ENCODE measurements around the gene PRKCZ.
"Not testable (repeated sequence)": the region's sequence is repeated elsewhere in the genome, so short reads cannot be mapped to it uniquely, and the experiment has no call there.

Gene PRKCZ

DNA sequence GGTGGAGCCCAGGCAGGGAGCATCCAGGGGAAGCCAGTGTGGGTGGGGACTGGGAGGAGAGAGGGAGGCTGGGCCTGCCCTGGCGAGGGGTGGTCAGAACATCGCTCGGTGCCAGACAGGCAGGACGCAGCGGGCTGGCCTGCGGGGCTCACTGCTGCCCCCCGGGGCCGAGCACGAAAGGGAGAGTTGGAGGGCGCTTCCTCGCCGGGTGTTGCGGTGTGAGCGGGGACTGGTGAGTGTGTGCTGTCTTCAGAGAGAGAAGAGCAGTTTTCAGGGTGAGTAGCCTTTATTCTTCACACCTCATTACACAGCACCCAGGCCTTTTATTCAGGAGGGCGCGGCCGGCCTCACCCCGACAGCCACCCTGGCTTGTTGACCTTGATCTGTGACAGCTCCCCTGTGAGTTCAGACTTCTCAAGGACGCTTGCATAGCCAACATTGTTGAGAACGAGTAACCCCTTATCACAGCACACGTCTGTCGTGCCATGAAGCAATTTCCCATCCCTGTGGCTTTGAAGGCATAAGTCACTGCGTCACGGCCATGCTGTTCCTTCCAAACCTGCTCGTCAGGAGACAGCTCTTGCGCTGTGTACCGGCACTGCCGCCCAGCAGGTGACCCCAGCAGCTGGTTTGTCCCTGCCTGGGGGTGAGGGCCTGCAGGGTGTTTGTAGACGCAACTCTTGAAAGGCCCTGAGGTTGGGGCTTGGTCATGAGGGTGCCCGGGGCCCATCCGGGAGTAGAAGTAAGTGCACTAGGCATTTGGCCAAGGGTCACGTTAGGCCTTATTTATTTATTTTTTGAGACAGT lies 54.6 kb downstream of the PRKCZ start:
- peak; percentile 60 for DNase-seq

DNA sequence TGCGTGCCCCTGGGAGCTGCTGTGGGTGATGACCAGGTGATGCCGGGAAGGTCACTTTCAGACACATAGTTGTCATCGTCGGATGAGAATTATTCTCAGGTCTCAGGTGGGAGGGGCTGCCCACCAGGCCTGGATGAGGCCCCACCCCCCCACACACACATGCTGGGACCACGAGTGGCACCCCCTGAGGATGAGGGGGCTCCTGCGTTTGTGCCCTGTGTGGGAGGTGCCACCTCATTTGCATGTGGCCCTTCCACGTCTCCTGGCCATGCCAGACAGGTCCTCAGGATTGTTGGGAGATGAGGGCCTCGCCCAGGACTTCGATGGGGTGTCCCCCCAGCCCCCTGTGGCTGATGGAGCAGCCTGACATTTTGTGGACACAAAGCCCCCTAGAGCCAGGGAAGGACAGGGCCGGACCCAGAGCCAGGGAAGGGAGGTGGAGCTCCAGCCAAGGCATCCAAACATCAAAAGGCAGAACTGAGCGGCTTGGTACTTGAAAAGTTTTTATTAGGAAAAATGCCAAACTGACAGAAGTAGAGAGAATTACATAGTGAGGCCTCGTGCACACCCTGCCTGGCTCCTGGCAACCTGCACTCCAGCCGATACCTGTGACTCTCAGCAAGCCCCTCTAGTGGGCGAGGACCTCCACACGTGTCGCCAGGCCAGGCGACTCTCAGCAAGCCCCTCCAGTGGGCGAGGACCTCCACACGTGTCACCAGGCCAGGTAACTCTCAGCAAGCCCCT lies 55.7 kb downstream of the PRKCZ start:
- no peak for DNase-seq

DNA sequence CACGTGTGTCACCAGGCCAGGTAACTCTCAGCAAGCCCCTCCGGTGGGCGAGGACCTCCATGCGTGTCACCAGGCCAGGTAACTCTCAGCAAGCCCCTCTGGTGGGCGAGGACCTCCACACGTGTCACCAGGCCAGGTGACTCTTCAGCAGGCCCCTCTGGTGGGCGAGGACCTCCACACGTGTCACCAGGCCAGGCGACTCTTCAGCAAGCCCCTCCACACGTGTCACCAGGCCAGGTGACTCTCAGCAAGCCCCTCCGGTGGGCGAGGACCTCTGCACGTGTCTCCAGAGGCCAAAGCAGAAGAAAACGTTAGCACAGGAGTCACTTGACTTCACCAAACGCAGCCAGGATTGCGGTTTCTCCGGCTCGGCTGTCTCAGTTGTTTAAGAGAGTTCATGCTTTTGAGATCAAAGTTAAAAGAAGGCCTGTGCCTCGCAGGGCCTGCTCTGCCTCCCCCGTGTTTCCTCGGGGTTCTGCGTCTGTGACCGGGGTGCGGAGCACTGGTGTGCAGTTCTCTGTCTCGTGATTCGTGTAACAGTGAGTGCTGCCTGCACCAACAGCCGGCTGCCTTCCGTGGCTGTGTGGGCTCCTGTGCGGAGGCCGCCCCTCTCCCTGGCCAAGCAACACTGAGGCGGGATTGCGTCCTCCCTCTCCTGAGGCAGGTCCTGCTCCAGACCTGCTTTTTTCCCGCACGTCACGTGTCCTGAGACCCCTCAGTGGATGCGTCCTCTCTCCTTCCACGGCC lies 56.6 kb downstream of the PRKCZ start:
- DNase-seq: no peak

DNA sequence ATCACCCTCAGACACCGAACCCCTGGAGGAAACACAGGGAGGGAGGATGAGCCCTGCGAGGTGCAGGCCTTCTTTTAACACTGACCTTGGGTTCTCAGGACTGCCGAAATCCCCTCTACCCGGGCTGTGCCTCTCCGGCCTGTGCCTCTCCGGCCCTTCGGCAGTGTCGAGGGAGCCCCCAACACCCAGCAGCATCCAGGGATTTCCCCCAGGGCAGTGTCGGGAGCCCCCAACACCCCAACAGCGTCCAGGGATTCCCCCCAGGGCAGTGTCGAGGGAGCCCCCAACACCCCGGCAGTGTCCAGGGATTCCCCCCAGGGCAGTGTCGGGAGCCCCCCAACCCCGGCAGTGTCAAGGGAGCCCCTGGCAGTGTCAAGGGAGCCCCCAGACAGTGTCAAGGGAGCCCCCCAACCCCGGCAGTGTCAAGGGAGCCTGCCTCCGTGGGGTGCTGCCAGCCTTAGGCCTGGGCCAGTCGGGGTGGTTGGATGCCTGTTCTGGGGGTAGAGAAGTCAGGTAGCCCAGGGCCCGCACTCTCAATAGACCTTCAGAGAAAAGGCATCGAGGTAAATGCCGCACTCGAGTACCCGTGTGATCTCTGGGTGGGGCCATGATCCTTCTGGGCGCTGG lies 57.5 kb downstream of the PRKCZ start:
- DNase-seq: no peak

DNA sequence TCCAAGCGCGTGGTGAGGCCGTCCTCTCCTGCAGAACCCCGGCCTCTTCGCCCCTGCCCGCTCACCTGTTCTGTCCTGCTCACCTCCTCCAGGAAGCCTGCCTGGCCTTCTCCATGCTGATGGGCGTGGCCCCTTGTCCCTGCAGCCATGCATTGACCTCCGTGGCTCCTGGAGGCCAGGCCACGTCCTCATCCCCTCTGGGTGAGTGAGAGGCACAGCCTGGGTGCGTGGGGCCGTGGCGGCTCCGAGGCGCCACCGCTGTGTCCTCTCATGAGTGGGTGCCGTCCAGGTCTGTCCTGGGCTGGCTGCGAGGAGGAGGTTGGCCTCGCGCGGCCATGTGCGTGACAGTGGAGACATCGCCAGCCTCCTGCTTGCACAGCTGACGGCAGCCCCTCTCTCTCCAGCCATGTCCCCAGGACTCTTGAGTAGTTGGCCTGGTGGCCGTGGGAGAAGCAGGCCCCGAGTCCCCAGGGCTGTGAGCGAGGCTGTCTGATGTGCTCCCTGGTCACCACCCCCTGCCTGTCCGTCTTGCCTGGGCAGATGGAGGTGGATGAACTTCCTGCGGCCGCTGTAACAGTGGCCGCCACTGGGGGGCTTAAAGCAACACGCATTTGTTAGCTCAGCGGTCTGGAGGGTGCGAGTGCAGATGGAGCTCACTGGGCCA lies 58.1 kb downstream of the PRKCZ start:
- DNase-seq: no peak

DNA sequence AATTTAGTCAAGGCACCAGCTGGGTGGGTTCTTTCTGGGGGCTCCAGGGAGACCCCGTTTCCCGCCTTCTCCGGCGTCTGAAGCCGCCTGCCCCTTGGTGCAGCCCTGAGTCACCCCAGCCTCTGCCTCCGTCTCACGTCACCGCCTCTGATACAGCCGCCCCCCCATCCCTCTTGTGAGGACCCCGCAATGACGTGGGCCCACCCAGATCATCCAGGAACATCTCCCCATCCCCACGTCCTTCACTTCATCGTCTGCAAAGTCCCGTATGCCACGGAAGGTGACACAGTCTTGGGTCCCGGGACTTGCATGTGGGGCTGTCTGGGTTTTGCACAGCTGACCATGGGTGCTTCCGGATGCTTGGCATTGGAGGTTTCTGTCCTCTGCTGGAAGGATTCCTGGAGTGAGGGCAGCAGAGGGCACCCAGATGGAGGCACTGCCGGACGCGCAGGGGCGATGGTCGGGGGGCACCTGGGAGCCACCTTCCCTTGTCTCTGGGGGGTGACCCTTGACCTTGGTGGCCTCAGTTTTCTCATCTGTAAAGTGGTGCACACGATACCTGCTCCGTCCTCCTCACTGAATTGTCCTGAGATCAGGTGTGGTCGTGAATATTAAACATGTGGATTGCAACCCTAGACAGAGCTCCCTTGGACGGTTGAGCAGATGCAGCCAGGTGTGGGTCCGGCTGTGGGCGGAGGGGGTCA lies 58.8 kb downstream of the PRKCZ start:
- DNase-seq: no peak

DNA sequence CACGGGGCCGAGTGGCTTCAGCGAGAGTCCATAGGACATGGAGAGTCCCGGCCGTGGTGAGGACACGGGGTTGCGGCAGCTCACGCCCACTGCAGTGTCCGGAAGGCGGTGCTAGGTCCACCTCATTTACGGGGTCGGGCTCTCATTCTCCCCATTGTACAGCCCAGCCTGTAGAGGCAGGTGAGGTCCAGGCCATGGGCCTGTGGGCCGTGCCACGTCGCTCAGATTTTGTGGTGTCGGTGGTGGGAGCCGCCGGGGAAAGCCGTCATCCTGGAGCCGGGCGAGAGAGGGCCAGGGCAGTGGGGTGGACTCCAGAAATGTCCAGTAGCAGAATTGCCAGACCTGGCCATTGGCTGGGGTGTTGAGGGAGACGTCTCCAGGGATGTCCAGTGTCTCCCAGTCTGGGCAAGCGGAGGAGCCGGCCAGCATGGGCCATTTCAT lies 59.4 kb downstream of the PRKCZ start:
- no peak for DNase-seq

DNA sequence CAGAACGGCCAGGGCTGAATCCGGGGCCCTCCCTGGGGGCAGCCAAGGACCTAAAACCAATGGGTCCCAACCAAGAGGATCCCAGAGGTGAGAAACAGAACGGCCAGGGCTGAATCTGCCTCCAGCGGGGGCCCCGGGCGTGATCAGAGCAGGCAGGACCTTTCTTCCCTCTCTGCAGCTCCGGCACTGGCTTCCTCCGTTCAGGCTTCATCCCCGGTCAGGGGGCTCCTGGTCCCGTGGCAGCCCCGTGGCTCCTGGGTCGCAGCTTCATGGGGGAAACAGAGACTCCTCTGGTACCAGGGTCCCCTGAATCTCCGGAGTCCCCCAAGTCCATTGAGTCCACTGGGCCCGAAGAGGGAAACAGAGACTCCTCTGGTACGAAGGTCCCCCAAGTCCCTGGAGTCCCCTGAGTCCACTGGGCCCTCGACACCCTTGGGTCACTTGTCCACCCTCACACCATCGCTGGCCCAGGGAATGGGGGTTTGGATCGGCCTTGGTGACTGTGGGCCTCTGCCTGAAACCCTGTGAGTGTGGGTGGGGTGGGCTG lies 60.1 kb downstream of the PRKCZ start:
- DNase-seq: no peak

DNA sequence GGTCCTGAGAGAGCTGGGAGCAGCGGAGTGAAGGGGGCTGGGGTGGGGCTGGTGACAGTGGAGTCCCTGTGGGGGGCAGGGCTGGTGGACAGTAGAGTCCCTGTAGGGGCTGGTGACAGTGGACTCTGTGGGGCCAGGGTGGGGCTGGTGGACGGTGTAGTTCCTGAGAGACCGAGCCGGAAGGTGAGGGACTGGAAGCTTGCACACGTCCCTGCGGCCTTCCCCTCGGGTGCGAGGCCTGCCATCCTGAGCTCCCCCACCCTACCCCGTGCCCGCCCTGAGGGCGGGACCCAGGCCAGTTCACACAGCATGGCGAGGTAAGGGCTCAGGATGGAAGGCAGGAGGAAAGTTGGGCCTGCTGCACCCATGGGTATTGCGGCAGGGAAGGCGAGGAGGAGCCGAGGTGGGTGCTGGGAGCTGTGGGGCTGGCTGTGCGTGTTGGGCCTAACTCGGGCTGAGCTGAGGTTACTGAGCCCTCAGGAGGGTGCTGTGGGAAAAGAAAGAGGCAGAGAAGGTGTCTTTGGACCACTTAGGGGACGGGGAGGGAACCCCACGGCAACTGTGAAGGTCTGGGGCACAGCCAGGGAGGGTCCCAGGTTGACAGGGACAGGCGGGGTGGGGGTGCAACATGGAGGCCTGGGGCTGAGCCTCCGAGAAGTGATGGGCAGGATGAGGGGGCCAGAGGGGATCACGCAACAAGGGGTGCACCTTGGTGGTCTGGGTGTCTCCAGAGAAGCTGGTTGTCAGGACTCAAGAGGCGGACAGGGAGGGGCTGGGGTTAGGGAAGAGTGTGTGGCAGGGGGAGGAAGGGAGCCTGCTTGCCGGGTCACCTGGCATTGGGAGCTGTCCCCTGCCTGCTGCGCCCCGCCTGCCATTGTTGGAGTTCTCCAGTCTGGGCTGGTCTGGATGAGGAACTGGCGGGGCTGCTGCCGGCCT lies 60.8 kb downstream of the PRKCZ start:
- no peak for DNase-seq

DNA sequence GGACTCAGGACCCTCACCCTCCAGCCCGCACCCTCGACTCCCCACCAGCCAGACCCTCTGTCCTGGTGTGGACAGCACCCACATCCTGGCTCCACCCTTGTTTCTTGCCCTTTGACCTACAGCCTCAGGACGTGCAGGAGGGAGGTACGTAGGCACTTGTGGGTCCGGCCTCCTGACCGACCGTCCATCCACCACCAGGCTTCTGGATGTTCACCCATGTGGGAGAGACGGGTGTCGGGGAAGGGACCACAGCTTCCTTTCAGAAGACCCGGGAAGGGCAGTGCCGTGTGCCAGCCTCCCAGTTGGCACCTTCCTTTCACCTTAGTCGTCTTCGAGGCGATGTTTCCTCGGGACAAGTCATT lies 61.4 kb downstream of the PRKCZ start:
- DNase-seq: no peak

DNA sequence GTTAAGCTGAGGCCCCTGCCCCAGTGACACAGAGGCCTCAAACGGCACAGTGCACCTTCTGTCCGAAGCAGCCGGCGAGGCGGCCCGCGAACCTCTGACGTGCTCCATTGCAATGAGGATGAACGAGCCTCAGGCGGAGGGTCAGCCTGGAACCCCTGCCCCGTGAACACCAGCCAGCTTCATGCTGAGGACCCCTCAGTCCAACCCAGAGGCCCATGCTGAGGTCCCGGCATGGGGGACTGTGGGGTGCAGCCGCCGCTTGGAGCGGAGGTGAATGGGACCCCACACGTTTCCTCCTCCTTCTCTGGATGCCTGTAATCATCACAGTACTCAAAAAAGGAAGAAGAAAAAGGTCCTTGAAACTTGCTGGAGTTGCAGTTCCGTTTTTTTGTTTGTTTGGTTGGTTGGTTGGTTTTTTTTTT lies 62.1 kb downstream of the PRKCZ start:
- no peak for DNase-seq

DNA sequence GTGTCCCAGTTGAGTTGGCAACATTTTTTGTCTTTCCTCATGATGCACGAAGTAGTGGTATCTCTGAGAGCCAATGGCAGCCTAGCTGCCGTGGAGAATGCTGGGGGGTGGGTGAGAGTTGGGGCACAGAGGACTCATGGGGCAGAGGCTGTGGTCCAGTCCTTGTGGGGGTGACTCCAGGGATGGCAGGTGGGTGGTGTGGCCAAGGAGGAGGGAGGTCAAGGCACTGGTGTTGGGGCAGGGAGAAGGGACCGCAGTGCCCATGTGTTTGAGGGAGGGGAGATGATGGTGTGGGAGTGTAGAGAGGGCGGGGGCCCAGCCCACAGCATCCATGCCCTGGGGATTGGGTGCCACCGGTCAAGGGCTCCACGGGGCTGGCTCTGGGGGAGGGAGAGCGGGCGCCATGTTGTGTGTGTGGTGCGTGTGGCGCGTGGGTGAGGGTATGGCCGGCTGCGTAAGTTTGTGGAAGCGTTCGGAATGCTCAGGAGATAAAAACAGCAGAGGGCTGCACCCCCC lies 63.5 kb downstream of the PRKCZ start:
- no peak for DNase-seq

DNA sequence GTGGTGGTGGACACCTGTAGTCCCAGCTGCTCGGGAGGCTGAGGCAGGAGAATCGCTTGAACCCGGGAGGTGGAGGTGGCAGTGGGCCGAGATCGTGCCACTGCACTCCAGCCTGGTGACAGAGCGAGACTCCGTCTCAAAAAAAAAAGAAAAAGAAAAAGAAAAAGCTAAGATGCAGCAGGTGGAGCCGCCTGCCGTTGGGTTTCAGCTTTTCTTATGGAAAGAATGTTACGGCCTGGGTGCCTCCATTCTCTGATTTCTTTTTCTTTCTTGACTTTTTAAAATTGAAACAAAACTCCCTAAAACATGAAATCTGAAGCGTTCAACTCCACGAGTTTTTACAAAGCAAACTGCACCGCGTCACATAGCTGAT lies 64.4 kb downstream of the PRKCZ start:
- not testable (repeated sequence) for DNase-seq

DNA sequence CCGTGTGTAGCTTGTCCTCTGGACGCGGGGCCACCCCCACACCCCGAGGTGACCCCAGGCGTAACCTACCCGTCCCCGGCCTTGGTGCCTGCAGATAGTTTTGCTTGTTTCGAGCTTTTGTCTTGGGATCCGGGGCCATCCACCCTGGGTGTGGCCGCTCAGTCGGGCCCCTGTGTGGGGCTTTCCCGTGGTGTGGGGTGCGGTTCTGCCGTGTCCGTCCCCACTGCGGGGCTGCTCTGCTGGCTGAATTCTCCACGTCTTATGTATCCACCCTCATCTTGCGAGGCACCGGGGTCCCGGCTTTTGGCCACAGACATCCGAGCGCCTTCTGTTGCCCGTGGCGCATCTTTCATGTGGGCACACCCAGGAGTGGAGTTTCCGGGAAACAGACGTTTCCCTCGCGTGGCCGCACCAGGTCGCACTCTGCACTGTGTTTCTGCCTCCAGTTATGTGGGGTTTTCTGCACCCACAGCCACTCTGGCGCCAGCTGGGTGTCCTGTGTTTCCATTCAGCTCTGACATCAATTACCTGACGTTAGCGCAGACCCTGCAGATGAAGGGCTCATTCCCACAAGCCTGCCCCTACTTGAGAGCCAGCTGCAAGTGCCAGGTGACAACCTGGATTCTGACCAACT lies 64.9 kb downstream of the PRKCZ start:
- DNase-seq: no peak

DNA sequence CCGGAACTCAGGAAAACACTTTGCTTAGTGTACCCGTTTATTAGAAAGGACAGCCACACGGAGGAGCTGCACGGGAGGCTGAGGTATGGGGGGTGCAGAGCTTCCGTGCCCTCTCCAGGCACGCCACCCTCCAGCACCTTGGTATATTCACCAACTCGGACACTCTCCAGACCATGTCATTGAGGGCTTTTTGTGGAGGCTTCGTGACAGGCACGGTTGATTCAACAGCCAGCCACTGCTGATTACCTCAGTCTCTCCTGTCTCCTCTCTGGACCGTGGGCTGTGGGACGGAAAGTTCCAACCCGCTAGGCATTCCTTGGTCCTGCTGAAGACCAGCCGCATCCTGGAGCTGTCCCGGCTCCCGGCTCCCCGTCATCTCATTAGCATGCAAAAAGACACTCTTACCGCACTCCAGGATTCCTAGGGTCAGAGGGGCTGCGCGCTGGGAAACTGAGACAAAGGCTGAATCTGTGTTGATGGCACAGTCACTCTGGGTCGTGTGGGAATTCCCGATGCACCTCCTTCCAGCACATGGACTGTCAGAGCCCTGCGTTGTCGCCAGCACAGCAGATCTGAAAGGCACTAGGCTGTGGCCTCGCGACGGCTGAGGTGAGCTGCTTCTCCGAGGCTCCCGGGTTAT lies 65.6 kb downstream of the PRKCZ start:
- no peak for DNase-seq

DNA sequence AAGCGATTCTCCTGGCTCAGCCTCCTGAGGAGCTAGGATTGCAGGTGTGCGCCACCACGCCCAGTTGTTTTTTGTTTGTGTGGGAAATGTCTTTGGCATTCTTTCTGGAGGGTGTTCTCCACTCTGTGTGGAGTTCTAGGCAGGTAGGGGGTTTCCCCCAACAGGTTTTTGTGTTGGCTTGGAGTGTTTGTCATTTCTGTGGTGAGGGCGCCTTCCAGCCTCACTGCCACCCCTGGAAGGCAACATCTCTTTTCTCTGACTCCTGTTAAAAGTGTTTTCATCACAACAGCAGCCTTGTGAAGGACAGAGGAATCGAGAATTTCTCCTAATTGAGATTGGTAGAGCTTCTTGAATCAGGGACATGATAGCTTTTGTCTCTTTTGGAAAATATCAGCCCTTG lies 69.7 kb downstream of the PRKCZ start:
- no peak for DNase-seq

DNA sequence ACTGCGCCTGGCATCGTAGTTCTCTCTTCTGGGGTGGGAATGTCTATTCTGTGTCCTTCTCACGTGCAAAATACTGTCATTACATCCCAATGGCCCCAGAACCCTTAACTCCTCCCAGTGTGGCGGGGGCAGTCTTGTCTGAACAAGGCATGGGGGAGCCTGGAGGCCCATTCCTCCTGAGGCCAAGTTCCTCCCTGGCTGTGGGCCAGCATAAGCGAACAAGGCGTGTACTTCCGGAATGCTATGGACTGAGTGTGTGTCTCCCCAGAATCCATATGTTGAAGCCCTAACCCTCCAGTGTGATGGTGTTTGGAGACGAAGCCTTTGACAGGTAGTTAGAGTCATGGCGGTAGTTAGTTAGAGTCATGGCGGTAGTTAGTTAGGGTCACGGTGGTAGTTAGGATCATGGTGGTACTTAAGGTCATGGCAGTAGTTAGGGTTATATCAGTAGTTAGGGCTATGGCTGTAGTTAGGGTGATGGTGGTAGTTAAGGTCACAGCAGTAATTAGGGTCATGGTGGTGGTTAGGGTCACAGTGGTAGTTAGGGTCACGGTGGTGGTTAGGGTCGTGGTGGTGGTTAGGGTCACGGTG lies 71.0 kb downstream of the PRKCZ start:
- DNase-seq: no peak

DNA sequence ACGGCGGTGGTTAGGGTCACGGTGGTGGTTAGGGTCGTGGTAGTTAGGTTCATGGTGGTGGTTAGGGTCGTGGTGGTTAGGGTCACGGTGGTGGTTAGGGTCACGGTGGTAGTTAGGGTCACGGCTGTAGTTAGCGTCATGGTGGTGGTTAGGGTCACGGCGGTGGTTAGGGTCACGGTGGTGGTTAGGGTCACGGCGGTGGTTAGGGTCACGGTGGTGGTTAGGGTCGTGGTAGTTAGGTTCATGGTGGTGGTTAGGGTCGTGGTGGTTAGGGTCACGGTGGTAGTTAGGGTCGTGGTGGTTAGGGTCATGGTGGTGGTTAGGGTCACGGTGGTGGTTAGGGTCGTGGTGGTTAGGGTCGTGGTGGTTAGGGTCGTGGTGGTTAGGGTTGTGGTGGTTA lies 71.6 kb downstream of the PRKCZ start:
- not testable (repeated sequence) for DNase-seq
